ENCODE results near the gene NFIB. TPM values are rescaled to one million over a fixed set of nuclear protein-coding genes. Genes with fewer than 3 reads are reported as not detected.
A peak's percentile ranks its signal among the peaks of the same experiment; 100 is the strongest.

NFIB gene
- total and polyA plus RNA-seq, 2 of the 13 experiments (the other 11 are each of a cell fraction or from before 2014, with no cell fraction given): 0.98 to 4.6 TPM

DNA sequence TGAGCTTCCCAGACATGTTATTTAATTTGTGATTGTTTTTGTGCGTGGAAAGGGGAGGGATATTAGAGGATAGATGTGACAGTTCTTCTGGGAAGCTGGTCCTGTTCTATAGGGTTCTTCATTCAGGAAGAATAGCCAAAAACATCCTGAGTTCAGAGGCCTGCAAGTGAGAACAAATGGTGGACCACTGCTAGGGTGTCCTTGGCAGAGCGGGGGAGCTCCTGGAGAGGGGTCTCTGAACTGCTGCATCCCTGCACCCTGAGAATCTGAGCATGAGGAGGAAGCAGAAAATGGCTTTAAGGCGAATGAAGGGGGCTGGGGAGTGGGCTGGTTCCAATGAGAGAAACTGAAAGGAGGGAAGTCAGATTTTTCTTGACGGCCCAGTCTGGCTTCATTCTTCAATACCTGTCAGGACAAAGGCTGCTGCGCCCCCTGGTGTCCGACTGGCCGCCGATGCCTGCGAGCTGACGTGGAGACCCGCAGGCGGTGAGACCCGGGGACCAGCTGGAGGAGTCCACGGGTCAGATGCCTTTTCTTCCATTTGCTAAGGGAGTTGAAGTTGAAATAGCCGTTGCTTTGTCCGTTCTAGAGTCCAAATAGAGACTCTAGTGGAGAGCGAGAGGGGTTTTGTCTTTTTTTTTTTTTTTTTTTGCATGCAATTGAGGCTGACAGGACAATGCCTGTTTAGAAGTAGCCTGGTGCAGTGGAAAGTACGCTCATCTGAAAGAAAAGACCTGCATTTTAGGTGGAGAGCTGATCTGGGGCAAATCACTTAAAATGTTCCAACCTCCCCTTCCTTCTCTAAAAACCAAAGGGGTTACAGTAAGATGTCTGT, 39.5 kb upstream of the NFIB start (continued):
- TF ChIP-seq LCORL (IDR thresholded peaks at IDR 0.05) (no peak), LCORL (CRISPR knock-in tag; IDR thresholded peaks at IDR 0.05) (no peak), KDM2A (CRISPR knock-in tag; IDR thresholded peaks at IDR 0.05; ENCODE audit: borderline replicate concordance, low read depth) (peak; percentile 61; the same call in 1 of the 2 replicates), RFX1 (IDR thresholded peaks at IDR 0.05) (no peak), MIXL1 (CRISPR knock-in tag; IDR thresholded peaks at IDR 0.05) (peak; percentile 32; the same call in 1 of the 2 replicates), PHB2 (IDR thresholded peaks at IDR 0.05; ENCODE audit: partially characterized antibody) (no peak), STAG1 (CRISPR knock-in tag; IDR thresholded peaks at IDR 0.05) (peak; percentile 92), RAD21 (CRISPR knock-in tag; IDR thresholded peaks at IDR 0.05) (peak; percentile 81), ERF (CRISPR knock-in tag; IDR thresholded peaks at IDR 0.05) (0 out of 2 replicates have a peak, but pooled peaks have one; percentile 29), ZBTB42 (CRISPR knock-in tag; IDR thresholded peaks at IDR 0.05) (no peak), ZNF713 (CRISPR knock-in tag; IDR thresholded peaks at IDR 0.05) (no peak), ZNF138 (CRISPR knock-in tag; IDR thresholded peaks at IDR 0.05; ENCODE audit: low read depth) (no peak), ZNF678 (CRISPR knock-in tag; IDR thresholded peaks at IDR 0.05) (no peak), SALL1 (CRISPR knock-in tag; IDR thresholded peaks at IDR 0.05) (peak; percentile 51), ZNF644 (CRISPR knock-in tag; IDR thresholded peaks at IDR 0.05; ENCODE audit: low read depth) (no peak), NFIC (IDR thresholded peaks at IDR 0.05; ENCODE audit: low read length) (no peak)
- TF ChIP-seq, protein P1, sequence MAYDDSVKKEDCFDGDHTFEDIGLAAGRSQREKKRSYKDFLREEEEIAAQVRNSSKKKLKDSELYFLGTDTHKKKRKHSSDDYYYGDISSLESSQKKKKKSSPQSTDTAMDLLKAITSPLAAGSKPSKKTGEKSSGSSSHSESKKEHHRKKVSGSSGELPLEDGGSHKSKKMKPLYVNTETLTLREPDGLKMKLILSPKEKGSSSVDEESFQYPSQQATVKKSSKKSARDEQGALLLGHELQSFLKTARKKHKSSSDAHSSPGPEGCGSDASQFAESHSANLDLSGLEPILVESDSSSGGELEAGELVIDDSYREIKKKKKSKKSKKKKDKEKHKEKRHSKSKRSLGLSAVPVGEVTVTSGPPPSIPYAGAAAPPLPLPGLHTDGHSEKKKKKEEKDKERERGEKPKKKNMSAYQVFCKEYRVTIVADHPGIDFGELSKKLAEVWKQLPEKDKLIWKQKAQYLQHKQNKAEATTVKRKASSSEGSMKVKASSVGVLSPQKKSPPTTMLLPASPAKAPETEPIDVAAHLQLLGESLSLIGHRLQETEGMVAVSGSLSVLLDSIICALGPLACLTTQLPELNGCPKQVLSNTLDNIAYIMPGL (CRISPR knock-in tag; IDR thresholded peaks at IDR 0.05; ENCODE audit: borderline replicate concordance in 1 of 2, low read depth in 1 of 2): 0 out of 4 replicates have a peak, but pooled peaks have one; percentile 26 to 32
- TF ChIP-seq, protein P2, sequence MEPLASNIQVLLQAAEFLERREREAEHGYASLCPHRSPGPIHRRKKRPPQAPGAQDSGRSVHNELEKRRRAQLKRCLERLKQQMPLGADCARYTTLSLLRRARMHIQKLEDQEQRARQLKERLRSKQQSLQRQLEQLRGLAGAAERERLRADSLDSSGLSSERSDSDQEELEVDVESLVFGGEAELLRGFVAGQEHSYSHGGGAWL (CRISPR knock-in tag; IDR thresholded peaks at IDR 0.05): no peak
- TF ChIP-seq, protein P3, sequence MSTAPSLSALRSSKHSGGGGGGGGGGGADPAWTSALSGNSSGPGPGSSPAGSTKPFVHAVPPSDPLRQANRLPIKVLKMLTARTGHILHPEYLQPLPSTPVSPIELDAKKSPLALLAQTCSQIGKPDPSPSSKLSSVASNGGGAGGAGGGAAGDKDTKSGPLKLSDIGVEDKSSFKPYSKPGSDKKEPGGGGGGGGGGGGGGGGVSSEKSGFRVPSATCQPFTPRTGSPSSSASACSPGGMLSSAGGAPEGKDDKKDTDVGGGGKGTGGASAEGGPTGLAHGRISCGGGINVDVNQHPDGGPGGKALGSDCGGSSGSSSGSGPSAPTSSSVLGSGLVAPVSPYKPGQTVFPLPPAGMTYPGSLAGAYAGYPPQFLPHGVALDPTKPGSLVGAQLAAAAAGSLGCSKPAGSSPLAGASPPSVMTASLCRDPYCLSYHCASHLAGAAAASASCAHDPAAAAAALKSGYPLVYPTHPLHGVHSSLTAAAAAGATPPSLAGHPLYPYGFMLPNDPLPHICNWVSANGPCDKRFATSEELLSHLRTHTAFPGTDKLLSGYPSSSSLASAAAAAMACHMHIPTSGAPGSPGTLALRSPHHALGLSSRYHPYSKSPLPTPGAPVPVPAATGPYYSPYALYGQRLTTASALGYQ (CRISPR knock-in tag; IDR thresholded peaks at IDR 0.05): no peak
- TF ChIP-seq, protein P4, sequence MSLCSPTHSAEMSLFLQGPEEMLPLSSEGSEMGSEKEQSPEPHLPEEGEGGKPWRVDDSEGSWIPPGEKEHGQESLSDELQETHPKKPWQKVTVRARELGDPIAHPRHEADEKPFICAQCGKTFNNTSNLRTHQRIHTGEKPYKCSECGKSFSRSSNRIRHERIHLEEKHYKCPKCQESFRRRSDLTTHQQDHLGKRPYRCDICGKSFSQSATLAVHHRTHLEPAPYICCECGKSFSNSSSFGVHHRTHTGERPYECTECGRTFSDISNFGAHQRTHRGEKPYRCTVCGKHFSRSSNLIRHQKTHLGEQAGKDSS (CRISPR knock-in tag; IDR thresholded peaks at IDR 0.05; ENCODE audit: borderline replicate concordance, low read depth): peak; percentile 28; the same call in 1 of the 2 replicates
- TF ChIP-seq, protein P5, sequence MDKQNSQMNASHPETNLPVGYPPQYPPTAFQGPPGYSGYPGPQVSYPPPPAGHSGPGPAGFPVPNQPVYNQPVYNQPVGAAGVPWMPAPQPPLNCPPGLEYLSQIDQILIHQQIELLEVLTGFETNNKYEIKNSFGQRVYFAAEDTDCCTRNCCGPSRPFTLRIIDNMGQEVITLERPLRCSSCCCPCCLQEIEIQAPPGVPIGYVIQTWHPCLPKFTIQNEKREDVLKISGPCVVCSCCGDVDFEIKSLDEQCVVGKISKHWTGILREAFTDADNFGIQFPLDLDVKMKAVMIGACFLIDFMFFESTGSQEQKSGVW (CRISPR knock-in tag; IDR thresholded peaks at IDR 0.05; ENCODE audit: borderline replicate concordance): no peak
- TF ChIP-seq, protein P6, sequence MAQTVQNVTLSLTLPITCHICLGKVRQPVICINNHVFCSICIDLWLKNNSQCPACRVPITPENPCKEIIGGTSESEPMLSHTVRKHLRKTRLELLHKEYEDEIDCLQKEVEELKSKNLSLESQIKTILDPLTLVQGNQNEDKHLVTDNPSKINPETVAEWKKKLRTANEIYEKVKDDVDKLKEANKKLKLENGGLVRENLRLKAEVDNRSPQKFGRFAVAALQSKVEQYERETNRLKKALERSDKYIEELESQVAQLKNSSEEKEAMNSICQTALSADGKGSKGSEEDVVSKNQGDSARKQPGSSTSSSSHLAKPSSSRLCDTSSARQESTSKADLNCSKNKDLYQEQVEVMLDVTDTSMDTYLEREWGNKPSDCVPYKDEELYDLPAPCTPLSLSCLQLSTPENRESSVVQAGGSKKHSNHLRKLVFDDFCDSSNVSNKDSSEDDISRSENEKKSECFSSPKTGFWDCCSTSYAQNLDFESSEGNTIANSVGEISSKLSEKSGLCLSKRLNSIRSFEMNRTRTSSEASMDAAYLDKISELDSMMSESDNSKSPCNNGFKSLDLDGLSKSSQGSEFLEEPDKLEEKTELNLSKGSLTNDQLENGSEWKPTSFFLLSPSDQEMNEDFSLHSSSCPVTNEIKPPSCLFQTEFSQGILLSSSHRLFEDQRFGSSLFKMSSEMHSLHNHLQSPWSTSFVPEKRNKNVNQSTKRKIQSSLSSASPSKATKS (CRISPR knock-in tag; IDR thresholded peaks at IDR 0.05): no peak

Data from HepG2 (cell line).